Measurements from ENCODE around the gene SV2C. TPM values are rescaled to one million over a fixed set of nuclear protein-coding genes. Genes with fewer than 3 reads are reported as not detected.

Gene SV2C
- total RNA-seq, 1 experiment from 2014 or later, result not detected

DNA sequence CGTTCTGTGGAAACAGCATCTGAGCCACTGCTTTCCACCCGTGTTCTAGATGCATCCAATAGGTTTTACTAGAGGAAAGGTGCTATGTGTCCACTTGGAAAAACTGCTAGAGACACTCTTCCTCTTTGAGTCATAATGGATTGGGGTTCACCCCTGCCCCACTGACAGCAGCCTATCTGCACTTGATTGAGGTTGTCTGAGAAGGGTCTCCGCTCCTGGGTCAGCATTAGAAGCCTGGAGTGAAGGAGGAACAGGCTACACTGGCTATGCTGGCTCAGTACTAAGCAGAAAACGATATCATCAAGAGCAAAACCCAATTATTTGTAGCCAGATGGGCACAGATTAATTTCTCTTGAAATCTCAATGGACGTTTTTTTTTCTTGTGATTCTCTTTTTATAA, 167.3 kb downstream of the SV2C start:
- RAD21 ChIA-PET (ENCODE audit: low non-redundant PET in 1 of 2, low total read pairs in 2 of 2, uncharacterized antibody in 2 of 2, unreplicated experiment in 2 of 2), result no interaction called here
- no peak for ATAC-seq
- H3K27me3 ChIP-seq (ENCODE audit: insufficient read depth, low read length), result peaks cover 8% of the 10 kb centered on the region; the same call in 1 of the 2 replicates
- no peaks in the 10 kb centered on the region for H3K36me3 ChIP-seq (ENCODE audit: control insufficient read depth in 1 of 2, insufficient read depth in 2 of 2, low read length in 2 of 2)
- H3K4me3 ChIP-seq (replicated peaks in 1 of 2; ENCODE audit: low read depth in 1 of 2, low read length in 2 of 2), result no peak overlapping the region
- TF ChIP-seq JUND (IDR thresholded peaks at IDR 0.05) (no peak), EGR1 (IDR thresholded peaks at IDR 0.05; ENCODE audit: low read depth) (no peak), TCF7L2 (IDR thresholded peaks at IDR 0.05; ENCODE audit: borderline replicate concordance, extremely low read depth, insufficient read depth, insufficient read length) (no peak), YY1 (IDR thresholded peaks at IDR 0.05; ENCODE audit: extremely low read depth, insufficient replicate concordance, low read depth, low read length) (no peak), FOSL1 (IDR thresholded peaks at IDR 0.05; ENCODE audit: low read depth) (no peak), ZNF274 (IDR thresholded peaks at IDR 0.05; ENCODE audit: low read depth, low read length) (no peak), SRF (IDR thresholded peaks at IDR 0.05; ENCODE audit: low read depth) (no peak), ZFX (IDR thresholded peaks at IDR 0.05) (no peak), EZH2 (IDR thresholded peaks at IDR 0.05) (no peak)
- TF ChIP-seq, protein P1, sequence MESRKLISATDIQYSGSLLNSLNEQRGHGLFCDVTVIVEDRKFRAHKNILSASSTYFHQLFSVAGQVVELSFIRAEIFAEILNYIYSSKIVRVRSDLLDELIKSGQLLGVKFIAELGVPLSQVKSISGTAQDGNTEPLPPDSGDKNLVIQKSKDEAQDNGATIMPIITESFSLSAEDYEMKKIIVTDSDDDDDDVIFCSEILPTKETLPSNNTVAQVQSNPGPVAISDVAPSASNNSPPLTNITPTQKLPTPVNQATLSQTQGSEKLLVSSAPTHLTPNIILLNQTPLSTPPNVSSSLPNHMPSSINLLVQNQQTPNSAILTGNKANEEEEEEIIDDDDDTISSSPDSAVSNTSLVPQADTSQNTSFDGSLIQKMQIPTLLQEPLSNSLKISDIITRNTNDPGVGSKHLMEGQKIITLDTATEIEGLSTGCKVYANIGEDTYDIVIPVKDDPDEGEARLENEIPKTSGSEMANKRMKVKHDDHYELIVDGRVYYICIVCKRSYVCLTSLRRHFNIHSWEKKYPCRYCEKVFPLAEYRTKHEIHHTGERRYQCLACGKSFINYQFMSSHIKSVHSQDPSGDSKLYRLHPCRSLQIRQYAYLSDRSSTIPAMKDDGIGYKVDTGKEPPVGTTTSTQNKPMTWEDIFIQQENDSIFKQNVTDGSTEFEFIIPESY (IDR thresholded peaks at IDR 0.05; ENCODE audit: extremely low read depth, insufficient replicate concordance, low read length), result no peak
- TF ChIP-seq, protein P2, sequence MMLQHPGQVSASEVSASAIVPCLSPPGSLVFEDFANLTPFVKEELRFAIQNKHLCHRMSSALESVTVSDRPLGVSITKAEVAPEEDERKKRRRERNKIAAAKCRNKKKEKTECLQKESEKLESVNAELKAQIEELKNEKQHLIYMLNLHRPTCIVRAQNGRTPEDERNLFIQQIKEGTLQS (IDR thresholded peaks at IDR 0.05), result no peak
- POLR2A ChIA-PET, result no interaction called here
- H3K79me2 ChIP-seq (ENCODE audit: insufficient read depth, low read length), result no peaks in the 10 kb centered on the region
- H3K27ac ChIP-seq (ENCODE audit: low read depth, low read length), result no peak overlapping the region
- no peak overlapping the region for H2AFZ ChIP-seq (ENCODE audit: low read depth, low read length, poor library complexity, severe bottlenecking)
- peaks cover 0 to 11% of the 10 kb centered on the region in 2 experiments; a peak in 2 of 4 replicates for H3K4me1 ChIP-seq (ENCODE audit: control insufficient read depth in 1 of 2, insufficient read depth in 2 of 2, low read length in 2 of 2)
- no peak for DNase-seq (ENCODE audit: low read depth, low spot score)
- no peak overlapping the region for H3K9ac ChIP-seq (ENCODE audit: low read length)
- BruUV-seq (replicated peaks), result no TSS peak
- H3K4me2 ChIP-seq (ENCODE audit: low read length), result no peak overlapping the region
- CTCF ChIA-PET, result no interaction called here
- intact Hi-C loops (cut with micrococcal nuclease), result loop anchor here (10.0 kb wide), 3 partner anchors 986 to 1576 kb away; partner anchors contain the start of gene GCNT4
- no peaks in the 10 kb centered on the region for H3K9me2 ChIP-seq (ENCODE audit: insufficient read depth)
- H3K9me3 ChIP-seq (ENCODE audit: control insufficient read depth in 1 of 2, insufficient read depth in 1 of 2, low read depth in 1 of 2, low read length in 2 of 2), result no peaks in the 10 kb centered on the region
- H4K20me1 ChIP-seq (ENCODE audit: insufficient read depth), result no peaks in the 10 kb centered on the region

Data from HCT116 (cell line).